ENCODE data around the gene TTC3. TPM values are rescaled to one million over a fixed set of nuclear protein-coding genes. Genes with fewer than 3 reads are reported as not detected.
"Not testable (repeated sequence)": the region's sequence is repeated elsewhere in the genome, so short reads cannot be mapped to it uniquely, and the experiment has no call there.

TTC3 gene
- 64.1 and 73.2 TPM in 2 replicates for total RNA-seq (2014; rRNA removed; shearing (Covaris generic))

DNA sequence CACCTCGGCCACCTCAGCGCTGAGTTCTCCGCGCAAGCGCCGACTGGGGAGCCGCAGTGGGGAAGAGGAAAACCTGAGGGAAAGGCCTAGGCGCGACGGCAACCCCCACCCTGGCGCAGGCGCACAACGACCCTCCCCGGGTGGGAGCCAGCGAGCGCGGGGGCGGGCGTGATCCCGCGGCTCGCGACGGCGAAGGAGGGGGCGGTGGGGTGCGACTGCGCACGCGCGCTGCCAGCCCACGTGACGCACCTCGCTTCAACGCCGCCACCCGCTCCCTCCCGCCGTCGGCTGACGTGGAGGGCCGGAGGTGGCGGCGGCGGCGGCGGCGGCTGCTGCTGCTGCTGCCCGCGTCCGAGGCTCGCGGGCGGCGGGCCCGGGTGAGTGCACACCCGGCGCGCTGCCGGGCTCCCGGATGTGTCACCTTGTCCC is at the start of gene TTC3, which contains the start of gene PIGP:
TSS of gene TTC3 (plus strand) at position 267 of the 429 bp plus-strand sequence. CDS start 14,004 bp downstream, outside the sequence.
TSS of gene PIGP (minus strand) at position 84 of the 429 bp plus-strand sequence. CDS start 556 bp downstream, outside the sequence.
- peak; percentile 99 for DNase-seq (ENCODE audit: low read depth)

GRCh38 chr21:37026499-37026898 is 46.6 kb upstream of the TTC3 start:
- DNase-seq (ENCODE audit: low read depth), result no peak

DNA sequence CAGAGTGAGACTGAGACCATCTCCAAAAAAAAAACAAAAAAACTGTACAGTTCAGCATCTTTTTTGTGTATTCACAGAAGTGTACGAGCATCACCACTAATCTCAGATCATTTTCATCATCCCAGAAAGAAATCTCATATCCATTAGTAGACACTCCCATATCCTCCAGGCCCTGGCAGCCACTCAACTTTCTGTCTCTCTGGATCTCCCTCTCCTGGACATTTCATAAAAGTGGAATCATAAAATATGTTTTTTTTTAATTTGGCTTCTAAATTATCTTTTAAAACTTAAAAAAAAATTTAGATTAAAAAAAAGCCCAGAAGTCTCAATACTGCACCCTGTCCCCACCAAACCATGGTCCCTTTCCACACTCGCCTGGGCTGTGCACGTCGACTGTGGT is 44.5 kb upstream of the TTC3 start:
- DNase-seq (ENCODE audit: low read depth), result no peak

GRCh38 chr21:37030864-37031263 is 42.2 kb upstream of the TTC3 start:
- no peak for DNase-seq (ENCODE audit: low read depth)

GRCh38 chr21:37032293-37032692 is 40.8 kb upstream of the TTC3 start:
- DNase-seq (ENCODE audit: low read depth), result no peak

- DNase-seq (ENCODE audit: low read depth), result peak; percentile 70
Measured at GRCh38 chr21:37032877-37033471, 40.1 kb upstream of the TTC3 start.

DNA sequence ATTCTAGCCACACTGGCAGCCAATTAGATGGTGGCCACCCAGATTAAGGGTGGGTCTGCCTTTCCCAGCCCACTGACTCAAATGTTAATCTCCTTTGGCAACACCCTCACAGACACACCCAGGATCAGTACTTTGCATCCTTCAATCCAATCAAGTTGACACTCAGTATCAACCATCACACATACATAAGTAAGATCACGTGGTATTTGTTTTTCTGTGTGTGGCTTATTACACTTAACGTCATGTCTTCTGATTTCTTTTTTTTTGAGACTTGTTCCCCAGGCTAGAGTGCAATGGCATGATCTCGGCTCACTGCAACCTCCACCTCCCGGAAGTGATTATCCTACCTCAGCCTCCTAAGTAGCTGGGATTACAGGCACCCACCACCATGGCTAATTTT is 38.7 kb upstream of the TTC3 start:
- DNase-seq (ENCODE audit: low read depth), result not testable (repeated sequence)

- no peak for DNase-seq (ENCODE audit: low read depth)
Measured at GRCh38 chr21:37036177-37036576, 36.9 kb upstream of the TTC3 start.

DNA sequence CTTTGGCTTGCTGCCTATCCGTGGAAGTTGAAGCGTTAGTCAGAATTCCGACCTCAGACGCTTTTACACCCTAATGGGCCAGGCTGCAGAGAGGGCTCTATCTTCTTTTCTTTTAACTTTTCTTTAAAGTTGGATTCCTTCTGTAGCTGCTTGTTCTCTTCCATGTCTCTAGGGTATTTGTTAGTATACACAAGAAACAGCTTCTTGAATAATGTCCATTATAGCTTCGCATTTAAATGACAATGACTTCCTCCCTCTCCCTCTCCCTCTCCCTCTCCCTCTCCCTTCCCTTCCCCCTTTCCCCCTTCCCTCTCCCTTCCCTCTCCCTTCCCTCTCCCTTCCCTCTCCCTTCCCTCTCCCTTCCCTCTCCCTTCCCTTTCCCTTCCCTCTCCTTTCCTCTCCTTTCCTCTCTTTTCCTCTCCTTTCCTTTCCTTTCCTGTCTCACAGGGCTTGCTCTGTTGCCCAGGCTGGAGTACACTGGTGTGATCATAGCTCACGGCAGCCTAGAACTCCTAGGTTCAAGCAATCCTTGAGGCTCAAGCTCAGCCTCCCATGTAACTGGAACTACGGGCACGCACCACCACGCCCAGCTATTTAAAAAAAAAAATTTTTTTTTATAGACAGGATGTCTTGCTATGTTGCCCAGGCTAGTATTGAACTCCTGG is 33.5 kb upstream of the TTC3 start:
- no peak for DNase-seq (ENCODE audit: low read depth)

- DNase-seq (ENCODE audit: low read depth), result no peak
Measured at GRCh38 chr21:37040212-37040611, 32.8 kb upstream of the TTC3 start.

DNA sequence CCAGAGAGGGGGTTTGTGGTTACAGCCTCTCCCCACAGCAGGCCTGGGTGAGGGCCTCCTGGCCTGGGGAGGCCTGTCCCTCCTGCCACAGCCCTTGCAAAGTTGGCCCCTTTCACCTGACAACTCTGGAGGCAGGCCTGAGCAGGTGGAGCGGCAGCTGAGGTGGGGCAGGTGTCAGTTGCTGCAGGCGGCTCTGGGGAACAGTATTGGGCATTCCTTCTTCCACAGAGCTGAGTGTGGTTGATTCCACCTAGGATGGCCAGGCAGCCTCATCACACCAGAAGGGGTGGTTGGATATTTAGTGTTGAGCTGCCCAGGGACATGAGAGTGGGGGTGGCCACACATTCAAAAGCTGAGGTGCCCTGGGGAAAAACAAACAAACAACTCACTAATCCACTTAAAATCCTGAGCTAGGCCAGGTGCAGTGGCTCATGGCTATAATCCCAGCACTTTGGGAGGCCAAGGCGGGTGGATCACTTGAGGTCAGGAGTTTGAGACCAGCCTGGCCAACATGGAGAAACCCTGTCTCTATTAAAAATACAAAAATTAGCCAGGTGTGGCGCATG is 31.3 kb upstream of the TTC3 start:
- no peak for DNase-seq (ENCODE audit: low read depth)

GRCh38 chr21:37043818-37044217 is 29.2 kb upstream of the TTC3 start:
- DNase-seq (ENCODE audit: low read depth), result no peak

GRCh38 chr21:37044643-37045042 is 28.4 kb upstream of the TTC3 start:
- DNase-seq (ENCODE audit: low read depth), result no peak

GRCh38 chr21:37045149-37045548 is 27.9 kb upstream of the TTC3 start:
- no peak for DNase-seq (ENCODE audit: low read depth)

GRCh38 chr21:37045556-37045955 is 27.5 kb upstream of the TTC3 start:
- DNase-seq (ENCODE audit: low read depth), result no peak

GRCh38 chr21:37047079-37047478 is 26.0 kb upstream of the TTC3 start:
- DNase-seq (ENCODE audit: low read depth), result peak; percentile 19

- DNase-seq (ENCODE audit: low read depth), result not testable (repeated sequence)
Measured at GRCh38 chr21:37049741-37050140, 23.3 kb upstream of the TTC3 start.

- DNase-seq (ENCODE audit: low read depth), result no peak
Measured at GRCh38 chr21:37055271-37055855, 17.7 kb upstream of the TTC3 start.

DNA sequence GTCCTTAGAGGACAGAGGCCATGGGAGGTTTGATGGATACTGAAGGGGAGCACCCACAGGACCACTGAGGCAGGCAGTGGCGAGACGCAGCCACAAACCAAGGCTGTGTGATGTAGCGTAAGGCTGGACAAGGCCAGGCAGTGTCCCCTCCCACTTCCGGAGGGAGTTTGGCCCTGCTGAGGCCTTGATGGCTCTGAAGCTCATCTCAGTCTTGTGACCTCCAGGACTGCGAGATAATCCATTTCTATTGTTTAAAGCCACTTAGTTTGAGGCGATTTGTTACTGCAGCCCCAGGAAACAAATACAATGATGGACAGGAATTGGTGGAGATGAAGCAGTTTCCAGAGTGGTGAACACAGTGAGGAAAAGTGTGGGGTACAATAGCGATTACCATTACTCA is 15.4 kb upstream of the TTC3 start:
- no peak for DNase-seq (ENCODE audit: low read depth)

DNA sequence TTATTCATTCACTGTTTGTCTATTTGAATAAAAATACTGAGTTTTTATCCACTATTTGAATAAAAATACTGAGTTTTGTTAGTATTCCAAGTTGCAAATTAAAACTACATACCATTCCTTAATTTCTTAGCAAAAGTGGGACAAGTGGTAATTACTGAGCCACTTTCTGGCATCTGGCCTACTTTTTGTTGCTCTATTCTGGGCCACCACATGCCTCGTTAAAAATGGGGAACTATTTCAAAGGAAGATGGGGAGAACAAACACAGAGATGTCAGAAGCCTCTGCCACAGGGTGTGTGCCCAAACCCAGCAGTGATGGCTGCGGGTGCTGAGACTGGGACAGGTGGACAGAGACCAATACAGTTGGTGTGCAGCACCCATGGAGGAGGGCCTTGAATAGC is 14.8 kb upstream of the TTC3 start:
- DNase-seq (ENCODE audit: low read depth), result no peak

GRCh38 chr21:37059181-37059580 is 13.9 kb upstream of the TTC3 start:
- no peak for DNase-seq (ENCODE audit: low read depth)

GRCh38 chr21:37060296-37060695 is 12.8 kb upstream of the TTC3 start:
- DNase-seq (ENCODE audit: low read depth), result peak; percentile 96

All from Daoy (cell line).